GM19397 (cell line): ENCODE results near the gene CYP26B1.

Source experiments
- ATAC-seq: cut with Tn5 transposase; IDR thresholded peaks from one replicate; pipeline ENCODE4 v1.9.1; 2021; ENCODE audit warnings: mild to moderate bottlenecking, moderate library complexity; ENCODE audit not compliant: unreplicated experiment

CYP26B1 gene

GRCh38 chr2:72147303-72147971 lies at the start of gene CYP26B1:
TSS of gene CYP26B1 (minus strand) at chr2:72147862. CDS start at chr2:72147834, 28 bp downstream.
- no peak for ATAC-seq

- ATAC-seq = no peak
Measured at GRCh38 chr2:72193723-72194122, 46.1 kb upstream of the CYP26B1 start.

GRCh38 chr2:72191441-72191840 lies 43.8 kb upstream of the CYP26B1 start:
- no peak for ATAC-seq

GRCh38 chr2:72185206-72185605 lies 37.5 kb upstream of the CYP26B1 start:
- ATAC-seq = no peak

DNA sequence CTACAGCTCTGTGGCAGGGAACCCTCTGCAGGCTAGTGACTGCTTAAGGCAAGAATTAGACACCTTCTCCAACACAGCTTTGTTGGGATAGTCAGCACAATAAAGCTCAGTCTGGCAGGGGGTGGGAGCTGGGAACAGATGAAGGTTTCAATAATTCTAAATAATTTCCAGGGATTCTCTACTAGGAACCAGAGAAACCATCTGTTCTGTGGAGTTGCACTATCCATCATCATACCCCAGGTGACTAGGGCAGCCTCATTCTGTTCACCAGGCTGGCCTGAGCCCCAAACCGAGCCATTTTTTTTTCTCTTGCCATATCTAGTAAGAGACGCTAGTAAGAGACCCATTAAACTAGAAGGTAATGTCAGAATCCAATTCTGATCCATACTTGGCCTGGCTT lies 35.8 kb upstream of the CYP26B1 start:
- ATAC-seq = no peak

- ATAC-seq = no peak
Measured at GRCh38 chr2:72183016-72183415, 35.4 kb upstream of the CYP26B1 start.

DNA sequence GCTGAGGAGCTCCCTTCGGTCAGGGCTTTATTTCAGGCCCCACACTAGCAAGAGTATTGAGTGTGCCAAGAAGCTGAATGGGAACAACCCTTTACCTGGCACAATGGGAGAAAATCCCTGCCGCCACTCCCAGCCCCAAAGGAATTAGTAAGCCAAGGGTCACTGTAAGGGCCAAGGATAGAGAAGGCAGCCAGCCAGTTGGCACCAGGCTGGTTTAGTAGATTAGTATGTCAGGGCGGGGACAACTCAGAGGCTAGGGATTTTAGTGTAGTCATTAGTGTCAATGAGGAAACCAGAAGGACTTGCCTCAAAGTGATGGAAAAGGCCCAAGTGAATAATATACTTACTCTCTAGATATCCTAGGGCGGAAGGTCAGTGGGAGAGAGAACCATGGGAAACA lies 34.9 kb upstream of the CYP26B1 start:
- no peak for ATAC-seq

GRCh38 chr2:72181616-72182015 lies 34.0 kb upstream of the CYP26B1 start:
- no peak for ATAC-seq

GRCh38 chr2:72180351-72180750 lies 32.7 kb upstream of the CYP26B1 start:
- ATAC-seq = no peak

DNA sequence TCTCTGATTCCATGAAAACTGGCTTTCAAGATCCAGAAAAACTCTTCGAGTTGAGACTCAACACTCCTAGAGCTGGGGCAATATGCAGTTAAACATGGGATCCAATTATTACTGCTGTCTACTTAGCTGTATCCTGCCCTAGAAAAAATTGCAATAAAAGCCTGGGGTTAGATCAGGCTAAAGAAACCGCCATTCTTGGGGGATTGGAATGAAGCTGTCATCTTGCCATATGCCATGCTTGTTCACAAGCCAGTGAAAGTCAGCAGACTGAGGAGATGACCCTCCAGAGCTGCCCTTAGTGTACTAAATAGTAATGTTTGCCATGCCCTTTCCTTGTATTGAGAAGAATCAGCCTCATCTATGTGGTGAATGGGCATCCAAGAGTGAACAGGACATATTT lies 30.9 kb upstream of the CYP26B1 start:
- ATAC-seq = no peak

DNA sequence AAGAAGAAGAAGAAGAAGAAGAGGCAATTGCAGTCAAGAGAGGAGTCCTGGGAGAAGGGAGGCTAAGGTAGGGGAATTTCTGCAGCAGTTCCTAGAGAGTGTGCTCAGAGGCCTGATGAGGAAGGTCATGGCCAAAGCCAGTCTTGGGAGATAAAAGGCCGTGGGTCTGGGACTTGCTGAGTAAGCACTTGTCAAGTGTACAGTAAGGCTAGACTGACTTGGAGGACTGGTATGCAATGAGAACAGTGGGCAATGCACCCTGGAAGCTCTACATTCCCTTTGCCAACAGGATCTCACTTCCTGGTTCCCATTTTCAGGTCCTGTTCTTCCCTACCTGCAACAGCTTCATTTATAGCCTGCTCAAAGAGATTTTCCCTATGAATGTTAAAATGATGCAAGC lies 28.6 kb upstream of the CYP26B1 start:
- no peak for ATAC-seq

GRCh38 chr2:72175636-72176035 lies 28.0 kb upstream of the CYP26B1 start:
- ATAC-seq = no peak

- ATAC-seq = no peak
Measured at GRCh38 chr2:72173640-72174321, 26.1 kb upstream of the CYP26B1 start.

DNA sequence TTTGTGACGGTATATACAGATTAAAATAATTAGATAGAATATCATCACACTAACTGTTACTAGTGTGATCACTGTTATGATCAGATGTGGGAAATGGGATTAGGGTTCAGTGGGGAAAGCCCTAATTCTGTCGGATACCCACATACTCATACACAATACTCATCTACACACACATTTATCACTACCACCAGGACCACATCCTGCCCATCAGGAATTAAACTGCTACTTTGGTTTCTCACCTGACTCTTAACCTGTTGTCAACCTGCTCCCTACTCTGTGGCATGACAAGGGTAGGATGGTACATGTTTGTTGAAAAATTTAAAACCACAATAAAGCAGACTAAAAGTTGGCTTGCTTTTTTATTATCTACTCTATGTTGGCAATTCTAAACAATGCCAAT lies 24.8 kb upstream of the CYP26B1 start:
- no peak for ATAC-seq

GRCh38 chr2:72166279-72166678 lies 18.6 kb upstream of the CYP26B1 start:
- ATAC-seq = no peak

GRCh38 chr2:72165792-72166191 lies 18.1 kb upstream of the CYP26B1 start:
- no peak for ATAC-seq

DNA sequence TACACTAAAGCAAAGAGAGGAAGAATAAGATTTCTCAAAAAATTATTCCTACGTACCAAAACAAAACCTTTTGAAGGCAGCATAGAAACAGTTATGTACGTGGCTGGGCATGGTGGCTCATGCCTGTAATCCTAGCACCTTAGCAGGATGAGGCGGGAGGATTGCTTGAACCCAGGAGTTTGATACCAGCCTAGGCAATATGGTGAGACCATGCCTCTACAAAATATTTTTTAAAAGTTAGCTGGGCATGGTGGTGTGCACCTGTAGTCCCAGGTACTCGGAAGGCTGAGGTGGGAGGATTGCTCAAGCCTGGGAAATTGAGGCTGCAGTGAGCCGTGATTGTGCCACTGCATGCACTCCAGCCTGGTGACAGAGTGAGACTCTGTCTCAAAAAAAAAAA lies 14.9 kb upstream of the CYP26B1 start:
- ATAC-seq = no peak

- ATAC-seq = no peak
Measured at GRCh38 chr2:72159211-72159993, 11.7 kb upstream of the CYP26B1 start.

GRCh38 chr2:72157871-72158771 lies 10.5 kb upstream of the CYP26B1 start:
- ATAC-seq = no peak

DNA sequence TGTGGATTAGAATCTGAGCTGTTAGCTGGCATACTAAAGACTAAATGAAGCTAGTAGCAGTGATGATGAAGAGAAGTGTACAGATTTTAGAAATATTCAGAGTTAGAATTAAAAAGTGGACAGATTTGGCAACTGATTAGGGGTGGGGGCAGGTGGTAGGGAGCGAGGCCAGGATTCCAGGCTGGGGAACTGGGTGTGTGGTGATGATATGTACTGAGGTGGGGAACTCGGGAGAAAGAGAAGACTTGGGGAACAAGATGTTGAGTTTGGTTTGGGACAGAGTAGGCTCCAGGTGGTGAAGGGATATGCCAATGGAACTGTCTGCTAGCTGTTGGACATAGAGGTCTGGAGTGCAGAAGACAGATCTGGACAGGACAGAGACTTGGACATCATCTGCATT lies 9.2 kb upstream of the CYP26B1 start:
- no peak for ATAC-seq

GRCh38 chr2:72155737-72156136 lies 8.1 kb upstream of the CYP26B1 start:
- ATAC-seq = no peak
